DMS 273 (cell line): ENCODE results near the gene AKR1E2.

Source experiments
- DNase-seq: peaks from one replicate; lab custom pipeline; 2025; ENCODE audit not compliant: unreplicated experiment; lab: John Stamatoyannopoulos, UW

Gene AKR1E2

GRCh38 chr10:4825868-4826791 lies at the start of gene AKR1E2:
Gene AKR1E2, plus strand, starts transcription at chr10:4826207. Its CDS starts 118 bp downstream, at chr10:4826325.
- no peak for DNase-seq

DNA sequence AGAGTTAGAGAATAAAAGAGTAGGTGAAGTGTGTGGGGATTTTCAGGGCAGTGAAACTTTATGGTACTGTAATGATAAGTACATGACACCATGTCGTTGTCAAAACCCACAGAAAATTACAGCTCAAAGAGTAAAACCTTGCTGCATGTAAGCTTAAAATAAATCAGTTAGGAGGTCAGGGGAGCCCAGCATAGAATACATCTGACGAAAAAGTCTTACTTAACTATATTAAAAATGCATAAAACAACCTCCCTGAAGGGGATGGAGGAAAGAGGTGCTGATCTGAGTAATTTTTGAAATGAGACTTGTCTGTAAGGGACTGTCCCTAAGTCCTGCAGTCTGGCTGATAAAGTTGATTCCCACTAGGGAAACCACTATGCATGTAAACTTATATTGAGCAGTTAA lies 49.8 kb upstream of the AKR1E2 start:
- no peak for DNase-seq

DNA sequence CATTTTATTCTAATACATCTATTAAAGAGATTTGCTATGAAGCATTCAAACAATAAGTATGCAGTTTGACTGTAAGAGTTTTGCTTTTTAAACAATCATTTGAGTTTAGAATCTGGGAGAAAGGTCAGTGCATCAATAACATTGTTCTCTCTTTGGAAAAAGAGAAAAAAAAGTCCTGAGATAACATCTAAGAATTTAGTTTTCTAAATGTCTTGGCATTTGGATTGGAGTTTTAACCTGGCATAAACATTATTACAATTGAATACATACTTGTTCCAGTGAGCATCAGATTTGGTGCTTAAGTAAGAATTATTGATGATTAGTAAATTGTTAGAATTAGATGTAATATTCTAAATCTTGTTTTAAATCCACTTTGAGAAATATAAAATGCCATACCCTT lies 47.2 kb upstream of the AKR1E2 start:
- no peak for DNase-seq

GRCh38 chr10:4780091-4780490 lies 45.9 kb upstream of the AKR1E2 start:
- DNase-seq = no peak

DNA sequence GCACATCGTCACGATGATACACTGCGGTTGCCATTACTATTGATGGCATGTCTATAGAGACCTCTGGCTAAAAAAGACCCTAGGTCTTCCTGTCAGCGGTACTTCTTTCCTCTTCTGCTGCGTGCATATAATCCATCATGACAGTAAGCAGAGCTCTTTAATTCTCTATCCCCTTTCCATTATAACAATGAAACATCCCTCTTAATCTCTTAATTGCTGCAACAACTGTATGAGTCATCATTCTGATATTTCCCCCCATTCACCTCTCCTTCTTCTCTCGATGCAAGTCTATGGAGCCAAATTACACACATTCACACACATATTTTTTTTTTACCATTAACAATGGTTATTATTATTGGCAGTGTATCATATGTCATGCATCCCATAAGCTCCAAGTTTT lies 45.2 kb upstream of the AKR1E2 start:
- DNase-seq = no peak

DNA sequence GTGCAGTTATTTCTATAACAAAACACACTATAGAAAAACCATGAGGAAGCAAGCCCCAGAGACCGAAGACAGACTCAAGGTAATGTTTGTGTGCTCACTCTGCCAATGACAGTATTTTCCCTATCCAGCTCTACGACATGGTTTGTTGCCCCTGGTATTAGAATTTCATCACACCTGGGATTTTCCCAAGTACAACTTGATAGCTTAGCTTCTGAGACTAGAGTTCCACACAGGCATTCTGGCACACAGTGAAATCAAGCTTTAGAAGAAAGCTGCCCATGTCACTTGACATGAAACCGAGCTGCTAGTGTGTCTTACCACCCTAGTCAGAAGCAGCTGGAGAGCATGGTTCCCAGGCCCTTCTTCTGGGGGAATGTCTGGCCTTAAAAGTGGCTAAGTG lies 44.1 kb upstream of the AKR1E2 start:
- no peak for DNase-seq

- no peak for DNase-seq
Observed at GRCh38 chr10:4784667-4785333, 41.2 kb upstream of the AKR1E2 start.

GRCh38 chr10:4786043-4786839 lies 39.8 kb upstream of the AKR1E2 start:
- no peak for DNase-seq

GRCh38 chr10:4790045-4790444 lies 36.0 kb upstream of the AKR1E2 start:
- DNase-seq = no peak

DNA sequence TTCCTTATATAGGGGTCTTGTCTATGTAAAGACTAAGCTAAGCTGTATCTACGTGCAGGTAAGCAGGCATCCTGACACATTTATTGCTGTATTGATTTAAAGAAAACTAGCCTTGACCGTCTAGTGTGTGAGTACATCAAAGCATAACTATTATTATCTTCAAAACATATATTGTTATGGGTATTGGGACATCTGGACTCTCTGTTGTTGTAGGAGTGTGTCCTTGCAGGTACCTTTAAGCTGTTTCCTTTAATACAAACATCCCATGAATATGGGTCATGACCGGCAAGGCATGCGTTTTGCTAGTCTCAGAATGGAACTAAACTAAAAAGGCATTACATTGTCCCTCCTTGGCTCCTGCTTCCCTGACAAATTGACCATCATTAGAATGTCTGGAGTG lies 35.1 kb upstream of the AKR1E2 start:
- no peak for DNase-seq

- no peak for DNase-seq
Observed at GRCh38 chr10:4792381-4792780, 33.6 kb upstream of the AKR1E2 start.

GRCh38 chr10:4801405-4801804 lies 24.6 kb upstream of the AKR1E2 start:
- DNase-seq = no peak

DNA sequence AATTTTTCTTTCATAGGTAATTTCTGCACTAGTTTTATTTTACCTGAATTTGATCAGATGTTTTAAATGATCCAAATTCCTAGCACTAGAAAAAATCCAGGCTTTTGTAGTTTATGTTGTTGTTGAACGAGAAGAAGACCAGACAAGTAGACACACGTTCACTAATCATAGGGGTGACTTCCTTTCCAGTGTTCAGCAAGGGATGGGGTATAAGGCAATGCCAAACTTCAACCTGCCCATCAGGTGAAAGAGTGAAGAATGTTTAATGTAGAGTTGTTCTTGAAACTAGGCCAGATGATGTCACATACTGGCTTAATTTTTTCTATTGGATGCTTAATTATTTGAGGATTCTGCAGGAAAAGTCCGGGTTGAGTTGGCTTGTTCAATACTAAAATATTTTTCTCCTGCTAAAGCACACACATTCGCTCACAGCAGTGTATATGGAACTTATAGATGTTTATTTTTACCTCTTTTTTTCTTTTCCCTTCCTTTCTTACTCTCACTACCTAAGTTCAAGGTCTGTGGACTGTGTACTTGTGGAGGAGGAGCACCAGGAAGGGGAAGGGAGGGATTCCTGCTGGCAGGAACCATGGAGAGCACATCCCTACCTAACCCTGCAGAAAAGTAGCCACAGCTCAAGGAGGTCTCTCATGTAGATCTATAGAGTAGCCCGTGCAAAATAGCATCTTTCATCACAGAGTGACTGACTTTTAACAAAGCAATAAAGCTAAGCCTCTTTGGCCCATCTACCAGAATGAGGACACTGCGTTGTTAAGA lies 23.1 kb upstream of the AKR1E2 start:
- no peak for DNase-seq

DNA sequence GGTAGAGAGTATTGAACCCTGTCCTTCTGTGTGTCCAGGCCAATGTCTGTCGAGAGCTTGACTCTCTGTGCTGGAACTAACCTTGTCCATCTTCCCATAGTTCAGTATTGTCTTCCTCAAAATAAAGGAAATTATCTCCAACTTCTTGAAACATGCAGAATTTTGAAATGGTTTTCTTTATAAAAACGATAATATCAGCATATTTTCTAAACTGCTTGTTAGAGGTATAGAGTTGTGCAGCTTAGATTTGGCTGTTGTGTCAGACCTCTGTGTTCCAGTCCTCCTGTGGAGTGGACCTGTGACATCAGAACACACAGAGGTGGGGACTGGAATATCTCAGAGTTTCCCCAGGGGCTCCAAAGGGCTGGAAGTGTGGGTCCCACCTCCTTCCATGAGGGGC lies 22.2 kb upstream of the AKR1E2 start:
- no peak for DNase-seq

DNA sequence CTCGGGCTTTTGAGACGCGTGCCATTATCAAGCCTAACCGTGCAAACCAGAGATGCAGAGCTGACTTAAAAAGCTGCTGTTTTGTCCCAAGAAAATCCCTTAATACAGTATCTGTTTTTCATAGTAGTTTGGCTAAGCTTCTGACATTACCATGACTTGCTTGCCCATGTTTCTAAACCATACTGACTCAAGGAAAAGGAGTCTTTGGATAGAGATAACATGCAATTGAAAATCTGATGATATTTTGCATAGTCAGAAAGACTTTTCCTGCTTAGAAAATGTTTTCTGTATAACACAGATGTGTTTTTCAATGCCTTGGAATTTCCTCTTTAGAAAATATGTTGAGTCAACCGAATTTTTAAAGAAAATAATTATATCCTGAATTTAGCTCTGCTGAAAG lies 21.5 kb upstream of the AKR1E2 start:
- DNase-seq = no peak

GRCh38 chr10:4806534-4806933 lies 19.5 kb upstream of the AKR1E2 start:
- DNase-seq = no peak

DNA sequence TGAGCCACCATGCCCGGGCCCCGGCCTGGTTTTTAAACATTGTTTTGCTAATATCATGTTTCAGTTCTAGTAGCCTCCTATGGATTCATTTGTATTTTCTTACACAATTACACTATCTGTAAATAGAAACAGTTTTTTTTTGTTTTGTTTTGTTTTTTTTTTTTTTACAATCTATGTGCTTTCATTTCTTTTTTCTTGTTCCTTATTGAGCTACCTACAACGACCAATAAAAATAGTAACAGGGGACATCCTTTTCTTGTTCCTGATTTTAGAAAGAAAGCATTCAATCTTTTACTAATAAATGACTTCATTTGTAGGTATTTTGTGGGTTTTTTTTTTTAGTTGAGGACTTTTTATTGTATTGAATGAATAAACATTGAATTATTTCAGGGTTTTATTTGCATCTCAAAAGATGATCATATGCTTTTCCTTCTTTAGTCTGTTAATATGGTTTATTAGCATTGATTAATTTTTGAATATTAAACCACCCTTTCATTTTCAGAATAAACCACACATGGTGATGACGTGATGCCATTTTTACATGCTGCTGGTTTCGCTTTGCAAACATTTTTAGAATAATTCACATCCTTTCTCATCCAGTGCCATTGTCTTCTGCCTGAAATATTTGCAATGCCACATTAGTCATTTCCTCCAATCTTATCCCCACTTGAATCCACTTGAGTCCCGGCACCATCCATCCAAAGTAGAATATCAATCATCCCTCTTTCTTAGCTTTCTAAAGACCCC lies 18.1 kb upstream of the AKR1E2 start:
- DNase-seq = no peak

DNA sequence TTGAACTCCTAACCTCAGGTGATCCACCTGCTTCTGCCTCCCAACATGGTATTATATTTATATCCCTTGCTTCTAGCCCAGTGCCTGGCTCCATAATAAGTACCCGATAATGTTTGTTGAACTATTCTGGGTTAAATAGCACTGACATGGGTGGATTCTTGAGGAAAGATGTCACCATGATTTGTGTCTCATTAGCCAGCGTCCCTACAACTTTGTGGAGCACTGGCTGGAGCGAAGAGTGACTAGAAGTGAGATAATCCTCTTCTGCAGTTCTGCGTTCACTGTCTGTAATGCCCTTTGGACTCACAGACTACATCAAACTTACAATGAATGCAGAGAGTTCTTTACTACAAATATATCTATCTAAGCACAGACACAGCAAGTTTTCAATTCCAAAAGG lies 16.9 kb upstream of the AKR1E2 start:
- DNase-seq = no peak

DNA sequence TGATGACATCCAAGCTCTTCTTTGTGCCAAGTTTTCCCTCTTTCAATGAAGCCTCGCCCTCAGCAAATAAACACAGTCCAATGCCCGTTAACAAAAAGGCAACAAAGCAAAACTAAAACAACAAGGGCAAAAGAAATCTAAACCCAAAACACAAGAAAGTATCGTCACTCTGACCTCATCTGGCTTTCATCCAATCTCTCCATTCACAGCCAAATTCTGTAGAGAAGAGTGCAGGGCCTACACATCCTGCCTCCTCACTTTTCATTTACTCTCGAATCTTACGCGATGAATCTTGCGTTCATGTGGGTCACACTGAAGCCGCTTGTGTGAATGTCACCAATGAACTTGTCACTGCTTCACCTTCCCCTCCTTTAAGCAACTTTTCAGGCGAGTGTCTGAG lies 15.9 kb upstream of the AKR1E2 start:
- no peak for DNase-seq

DNA sequence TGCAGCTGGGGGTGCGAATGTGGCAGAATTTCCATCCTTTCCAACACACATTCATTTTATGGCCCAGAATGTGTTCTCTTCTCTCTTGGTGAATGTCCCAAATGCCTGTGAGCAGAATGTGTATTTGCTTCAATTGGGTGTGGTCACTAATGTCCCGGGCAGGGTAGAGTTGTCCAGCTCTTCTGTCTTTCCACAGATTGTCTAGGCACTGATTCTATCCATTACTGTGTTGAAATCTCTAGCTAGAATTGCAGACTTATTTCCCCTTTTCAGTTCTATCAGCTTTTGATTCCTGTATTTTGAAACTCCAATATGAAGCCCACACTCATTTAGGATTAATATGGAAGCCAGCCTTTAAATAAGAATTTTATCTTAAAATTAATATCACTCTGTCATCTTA lies 14.0 kb upstream of the AKR1E2 start:
- DNase-seq = no peak
